ENCODE data around the gene ZNF711.
"Not testable (repeated sequence)": the region's sequence is repeated elsewhere in the genome, so short reads cannot be mapped to it uniquely, and the experiment has no call there.

ZNF711 gene

GRCh38 chrX:85243761-85244449 lies at the start of gene ZNF711, which contains the start of gene SATL1:
Gene ZNF711 (plus strand): TSS chrX:85243991. CDS start chrX:85247573, 3,582 bp downstream.
Gene SATL1 (minus strand): TSS chrX:85243779. CDS start chrX:85108968, 134,811 bp downstream.
- peak; percentile 97 for DNase-seq

DNA sequence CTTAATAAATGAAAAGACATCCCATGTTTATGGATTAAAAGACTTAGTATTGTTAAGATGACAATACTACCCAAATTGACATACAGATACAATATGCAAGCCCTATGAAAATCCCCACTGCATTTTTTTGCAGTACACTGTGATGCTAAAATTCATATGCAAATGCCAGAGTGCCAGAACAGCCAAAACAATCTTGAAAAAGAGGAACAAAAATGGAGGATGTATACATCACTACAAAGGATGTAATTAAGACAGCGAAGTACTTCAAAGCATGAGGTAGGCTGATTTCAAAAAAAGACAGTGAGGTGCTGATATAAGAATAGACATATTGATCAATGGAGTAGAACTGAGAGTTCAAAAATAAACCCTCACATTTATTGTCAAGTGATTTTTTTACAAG lies 47.5 kb upstream of the ZNF711 start:
- no peak for DNase-seq

DNA sequence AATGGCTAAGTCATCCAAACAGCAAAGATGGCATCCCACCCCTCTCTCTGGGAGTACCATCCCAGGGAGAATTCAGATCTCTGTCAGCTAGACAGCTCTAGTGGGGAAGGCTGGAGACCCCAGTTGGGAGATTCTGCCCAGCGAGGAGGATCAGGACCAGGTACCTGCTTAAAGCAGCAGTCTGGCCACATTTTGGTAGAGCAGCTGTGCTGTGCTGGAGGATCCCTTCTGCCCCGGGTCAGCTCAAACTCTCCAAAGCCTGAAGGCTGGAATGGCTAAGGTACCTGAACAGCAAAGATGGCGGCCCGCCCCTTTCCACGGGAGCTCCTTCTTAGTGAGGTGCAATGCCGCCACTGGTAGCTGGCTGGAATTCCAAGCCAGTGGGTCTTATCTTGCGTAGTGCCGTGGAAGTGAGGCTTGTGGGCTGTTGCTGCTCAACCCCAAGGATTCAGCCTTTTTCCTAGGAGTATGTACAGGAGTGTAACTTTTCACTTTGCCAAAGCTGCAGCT lies 40.3 kb upstream of the ZNF711 start:
- DNase-seq: no peak

DNA sequence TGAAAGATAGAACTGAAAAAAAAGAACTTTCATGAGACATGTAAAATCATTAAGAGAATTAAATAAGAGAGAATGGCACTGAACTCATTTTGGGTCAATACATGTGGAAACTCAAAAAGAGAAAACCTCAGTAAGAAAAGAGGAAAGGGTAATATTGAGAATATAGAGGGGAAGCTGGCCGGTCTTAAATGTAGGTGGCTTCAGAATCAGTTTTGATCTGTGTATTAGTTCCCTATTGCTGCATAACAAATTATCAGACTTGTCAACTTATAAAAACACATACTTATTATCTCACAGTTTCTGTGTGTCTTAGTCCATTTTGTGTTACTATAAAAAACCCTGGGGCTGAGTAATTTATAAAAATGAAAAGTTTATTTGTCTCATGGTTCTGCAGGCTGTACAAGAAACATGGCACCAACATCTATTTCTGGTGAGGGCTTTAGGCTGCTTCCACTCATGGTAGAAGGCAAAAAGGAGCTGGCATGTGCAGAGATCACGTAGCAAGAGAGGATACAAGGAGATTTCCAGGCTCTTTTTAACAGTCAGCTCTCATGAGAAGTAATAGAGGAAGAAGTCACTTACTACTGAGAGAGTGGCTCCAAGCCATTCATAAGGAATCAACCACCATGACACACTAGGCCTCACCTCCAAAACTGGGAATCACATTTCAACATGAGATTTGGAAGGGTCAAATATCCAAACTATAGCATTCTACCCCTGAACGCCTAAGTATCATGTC lies 29.8 kb upstream of the ZNF711 start:
- DNase-seq: no peak

DNA sequence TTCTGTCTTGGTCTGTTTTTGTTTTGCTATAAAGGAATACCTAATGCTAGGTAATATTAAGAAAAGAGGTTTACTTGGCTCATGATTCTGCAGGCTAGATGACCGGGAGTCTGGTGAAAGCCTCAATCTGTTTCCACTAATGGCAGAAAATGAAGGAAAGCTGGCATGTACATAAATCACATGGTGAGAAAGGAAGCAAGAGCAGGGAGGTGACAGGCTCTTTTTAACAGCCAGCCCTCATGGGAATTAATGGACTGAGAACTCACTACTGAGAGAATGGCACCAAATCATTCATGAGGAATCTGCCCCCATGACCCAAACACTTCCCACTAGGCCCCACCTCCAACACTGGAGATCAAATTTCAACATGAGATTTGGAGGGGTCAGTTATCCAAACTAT lies 27.8 kb upstream of the ZNF711 start:
- DNase-seq: peak; percentile 49

- no peak for DNase-seq
These were observed 22.4 kb upstream of the ZNF711 start for GRCh38 chrX:85221361-85221760.

DNA sequence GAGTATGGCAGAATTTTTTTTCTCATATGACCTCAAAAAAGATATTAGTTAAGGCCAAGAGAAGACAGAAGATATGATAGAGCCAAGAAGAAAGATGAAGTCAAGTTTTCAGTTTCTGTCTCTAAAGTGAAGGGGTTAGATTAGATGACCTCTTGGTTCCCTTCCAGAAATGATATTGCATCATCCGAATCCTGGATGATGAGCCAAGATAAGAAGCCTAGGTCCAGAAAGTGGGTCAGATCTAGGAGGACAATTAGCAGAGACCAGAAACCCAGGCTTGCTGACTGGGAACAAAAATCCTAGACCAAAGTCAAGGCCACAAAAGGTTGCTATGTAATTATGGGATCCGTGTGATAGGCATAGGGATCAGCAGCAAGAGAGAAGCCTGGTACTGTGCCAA lies 20.4 kb upstream of the ZNF711 start:
- peak; percentile 24 for DNase-seq

GRCh38 chrX:85243155-85243554 lies 636 bp upstream of the ZNF711 start:
- peak; percentile 48 for DNase-seq

- peak; percentile 78 for DNase-seq
These were observed 840 bp downstream of the ZNF711 start for GRCh38 chrX:85244450-85245211.

DNA sequence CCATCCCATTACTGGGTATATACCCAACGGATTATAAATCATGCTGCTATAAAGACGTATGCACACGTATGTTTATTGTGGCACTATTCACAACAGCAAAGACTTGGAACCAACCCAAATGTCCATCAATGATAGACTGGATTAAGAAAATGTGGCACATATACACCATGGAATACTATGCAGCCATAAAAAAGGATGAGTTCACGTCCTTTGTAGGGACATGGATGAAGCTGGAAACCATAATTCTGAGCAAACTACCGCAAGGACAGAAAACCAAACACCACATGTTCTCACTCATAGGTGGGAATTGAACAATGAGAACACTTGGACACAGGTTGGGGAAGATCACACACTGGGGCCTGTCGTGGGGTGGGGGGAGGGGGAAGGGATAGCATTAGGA lies 41.5 kb downstream of the ZNF711 start:
- DNase-seq: not testable (repeated sequence)

DNA sequence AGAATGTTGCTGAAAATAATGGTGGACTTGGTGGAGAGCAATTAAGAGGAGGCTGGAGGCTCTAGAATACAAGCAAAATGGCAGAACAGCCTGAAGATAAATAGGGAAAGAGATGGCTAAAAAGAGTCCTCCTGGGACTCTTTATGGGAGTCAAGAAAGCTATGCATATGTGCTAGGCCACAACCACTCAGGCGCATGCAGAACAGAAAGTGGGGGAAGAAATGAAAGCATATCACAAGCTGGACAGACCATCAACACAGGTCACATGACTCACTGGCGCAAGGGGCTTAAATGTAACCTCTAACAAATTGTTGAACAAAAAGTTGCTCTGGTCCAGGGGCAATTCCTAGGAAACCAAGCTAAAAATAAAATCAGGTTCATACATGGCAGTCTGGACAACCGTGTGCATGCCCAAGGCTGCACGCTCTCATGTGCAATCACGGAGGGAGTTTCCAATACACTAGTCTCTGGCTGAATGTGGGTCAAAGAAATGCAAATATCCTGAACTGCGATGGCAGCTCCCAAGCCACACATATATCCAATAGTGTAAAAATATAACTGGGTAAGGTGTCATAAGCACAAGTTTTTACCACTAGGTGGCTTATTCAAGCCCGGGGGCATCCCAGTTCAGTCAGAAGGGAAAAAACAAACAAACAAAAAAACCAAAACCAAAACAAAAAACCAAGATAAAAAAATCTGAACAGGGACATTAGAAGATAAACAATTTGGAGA lies 45.4 kb downstream of the ZNF711 start:
- no peak for DNase-seq

GRCh38 chrX:85303544-85303943 lies 59.8 kb downstream of the ZNF711 start:
- DNase-seq: no peak

GRCh38 chrX:85309717-85310116 lies 65.9 kb downstream of the ZNF711 start:
- DNase-seq: peak; percentile 3

DNA sequence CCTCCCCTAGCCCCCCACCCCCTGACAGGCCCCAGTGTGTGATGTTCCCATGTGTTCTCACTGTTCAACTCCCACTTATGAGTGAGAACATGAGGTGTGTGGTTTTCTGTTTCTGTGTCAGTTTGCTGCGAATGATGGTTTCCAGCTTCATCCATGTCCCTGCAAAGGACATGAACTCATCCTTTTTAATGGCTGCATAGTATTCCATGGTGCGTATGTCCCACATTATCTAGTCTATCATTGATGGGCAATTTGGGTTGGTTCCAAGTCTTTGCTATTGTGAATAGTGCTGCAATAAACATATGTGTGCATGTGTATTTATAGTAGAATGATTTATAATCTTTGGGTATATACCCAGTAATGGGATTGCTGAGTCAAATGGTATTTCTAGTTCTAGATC lies 67.6 kb downstream of the ZNF711 start:
- not testable (repeated sequence) for DNase-seq

Measured in NCI-H69 (cell line).